Muscle layer of duodenum (tissue), 2 donors: Measurements from ENCODE around the gene AFTPH.

ENCODE experiments used
- H3K27ac ChIP-seq: one replicate; pipeline ENCODE4 v1.7.0; 2013; ENCODE audit warnings: mild to moderate bottlenecking, low read length
- H3K27me3 ChIP-seq: one replicate; pipeline ENCODE4 v1.7.0; 2013; ENCODE audit warnings: low read depth, mild to moderate bottlenecking, control low read depth, low read length
- H3K36me3 ChIP-seq, 2 donors: one replicate each; pipeline ENCODE4 v1.7.0; 2013; ENCODE audit warnings: low read length in 2 of 2, control low read depth in 1 of 2, mild to moderate bottlenecking in 1 of 2; ENCODE audit not compliant: insufficient read depth in 2 of 2, control insufficient read depth in 1 of 2
- H3K4me1 ChIP-seq, 2 donors: one replicate each; pipeline ENCODE4 v1.7.0; 2013; ENCODE audit warnings: low read length in 2 of 2, mild to moderate bottlenecking in 2 of 2, control low read depth in 1 of 2, moderate library complexity in 1 of 2; ENCODE audit not compliant: insufficient read depth in 2 of 2, control insufficient read depth in 1 of 2
- H3K4me3 ChIP-seq, 2 donors: one replicate each; pipeline ENCODE4 v1.7.0; 2013; ENCODE audit warnings: low read length in 2 of 2, low read depth in 1 of 2, mild to moderate bottlenecking in 1 of 2
- H3K9me3 ChIP-seq, 2 donors: one replicate each; pipeline ENCODE4 v1.7.0; 2013; ENCODE audit warnings: low read length in 2 of 2, control low read depth in 1 of 2, mild to moderate bottlenecking in 1 of 2; ENCODE audit not compliant: control insufficient read depth in 1 of 2
- donor health status: healthy.

AFTPH gene

GRCh38 chr2:64523666-64524603 lies at the start of gene AFTPH:
AFTPH (plus strand) TSS chr2:64524328; CDS start chr2:64551475, 27,147 bp downstream.
- Histone ChIP-seq H3K4me3 (peak within 1 kb of the TSS; percentile 85 to 98), H3K9me3 (no peaks in the 10 kb centered on the region), H3K4me1 (peaks cover 0 to 23% of the 10 kb centered on the region in 2 donors), H3K27me3 (no peaks in the 10 kb centered on the region), H3K36me3 (no peaks in the 10 kb centered on the region), H3K27ac (peak within 1 kb of the TSS; percentile 98)

GRCh38 chr2:64474636-64475035 lies 49.5 kb upstream of the AFTPH start:
- Histone ChIP-seq H3K9me3 (no peaks in the 10 kb centered on the region), H3K27me3 (no peaks in the 10 kb centered on the region), H3K4me1 (no peaks in the 10 kb centered on the region), H3K27ac (no peak overlapping the region), H3K4me3 (no peak overlapping the region), H3K36me3 (no peaks in the 10 kb centered on the region)

- Histone ChIP-seq H3K27me3 (no peaks in the 10 kb centered on the region), H3K4me3 (no peak overlapping the region), H3K27ac (no peak overlapping the region), H3K9me3 (no peaks in the 10 kb centered on the region), H3K36me3 (no peaks in the 10 kb centered on the region), H3K4me1 (no peaks in the 10 kb centered on the region)
These were observed 47.1 kb upstream of the AFTPH start for GRCh38 chr2:64477037-64477436.

- no peak overlapping the region for H3K27ac ChIP-seq
- no peaks in the 10 kb centered on the region for H3K9me3 ChIP-seq
- H3K4me3 ChIP-seq = no peak overlapping the region
- H3K27me3 ChIP-seq = no peaks in the 10 kb centered on the region
- H3K36me3 ChIP-seq = no peaks in the 10 kb centered on the region
- H3K4me1 ChIP-seq = no peaks in the 10 kb centered on the region
These were observed 46.1 kb upstream of the AFTPH start for GRCh38 chr2:64477979-64478378.

- H3K27me3 ChIP-seq = no peaks in the 10 kb centered on the region
- H3K9me3 ChIP-seq = no peaks in the 10 kb centered on the region
These were observed 45.5 kb upstream of the AFTPH start for GRCh38 chr2:64478502-64479230.

GRCh38 chr2:64479259-64480117 lies 44.6 kb upstream of the AFTPH start:
- no peaks in the 10 kb centered on the region for H3K9me3 ChIP-seq
- H3K27ac ChIP-seq = no peak overlapping the region
- H3K36me3 ChIP-seq = no peaks in the 10 kb centered on the region
- no peak overlapping the region for H3K4me3 ChIP-seq
- no peaks in the 10 kb centered on the region for H3K27me3 ChIP-seq
- no peaks in the 10 kb centered on the region for H3K4me1 ChIP-seq

More at GRCh38 chr2:64478502-64479230, 45.5 kb upstream of the AFTPH start:
- Histone ChIP-seq H3K36me3 (no peaks in the 10 kb centered on the region), H3K27ac (no peak overlapping the region), H3K4me3 (no peak overlapping the region), H3K4me1 (no peaks in the 10 kb centered on the region)

- H3K9me3 ChIP-seq = no peaks in the 10 kb centered on the region
- H3K27me3 ChIP-seq = no peaks in the 10 kb centered on the region
- no peak overlapping the region for H3K4me3 ChIP-seq
- no peaks in the 10 kb centered on the region for H3K36me3 ChIP-seq
- peaks cover 4 to 11% of the 10 kb centered on the region in 2 donors for H3K4me1 ChIP-seq
- H3K27ac ChIP-seq = no peak overlapping the region
These were observed 42.5 kb upstream of the AFTPH start for GRCh38 chr2:64481665-64482064.

- no peaks in the 10 kb centered on the region for H3K27me3 ChIP-seq
- H3K4me1 ChIP-seq = peaks cover 4 to 11% of the 10 kb centered on the region in 2 donors
- H3K36me3 ChIP-seq = no peaks in the 10 kb centered on the region
- H3K9me3 ChIP-seq = no peaks in the 10 kb centered on the region
- no peak overlapping the region for H3K27ac ChIP-seq
- H3K4me3 ChIP-seq = no peak overlapping the region
These were observed 41.9 kb upstream of the AFTPH start for GRCh38 chr2:64482243-64482642.

- Histone ChIP-seq H3K36me3 (no peaks in the 10 kb centered on the region), H3K4me3 (no peak overlapping the region), H3K27me3 (no peaks in the 10 kb centered on the region), H3K27ac (no peak overlapping the region), H3K4me1 (peaks cover 4 to 11% of the 10 kb centered on the region in 2 donors), H3K9me3 (no peaks in the 10 kb centered on the region)
These were observed 41.2 kb upstream of the AFTPH start for GRCh38 chr2:64482765-64483504.

GRCh38 chr2:64485331-64485730 lies 38.8 kb upstream of the AFTPH start:
- Histone ChIP-seq H3K4me1 (peaks cover 4 to 15% of the 10 kb centered on the region in 2 donors), H3K27ac (no peak overlapping the region), H3K27me3 (no peaks in the 10 kb centered on the region), H3K4me3 (no peak overlapping the region), H3K36me3 (no peaks in the 10 kb centered on the region), H3K9me3 (no peaks in the 10 kb centered on the region)
